ENCODE data around the gene TAF1B. TPM values are rescaled to one million over a fixed set of nuclear protein-coding genes. Genes with fewer than 3 reads are reported as not detected.

TAF1B gene
- total RNA-seq, 2 donors from 2014 or later: 14.8 to 16.0 TPM

GRCh38 chr2:9950521-9951271 lies 107.4 kb downstream of the TAF1B start:
- intact Hi-C loops (cut with DNase I): no loop called here
- WGBS: 8% methylated on average over 72 of the region's 76 CpGs
- Histone ChIP-seq H3K27ac (peak overlapping the region; percentile 86 to 96), H3K27me3 (replicated peaks; ENCODE audit: insufficient read depth) (no peaks in the 10 kb centered on the region), H3K9me3 (no peaks in the 10 kb centered on the region), H3K4me3 (peak overlapping the region; percentile 74 to 90), H3K36me3 (no peaks in the 10 kb centered on the region), H3K4me1 (replicated peaks) (no peaks in the 10 kb centered on the region)
- DNase-seq (ENCODE audit: low spot score): no peak
- TF ChIP-seq POLR2A (IDR thresholded peaks at IDR 0.05): no peak
- TF ChIP-seq CTCF (IDR thresholded peaks at IDR 0.05): peak in 3 of 4 experiments; percentile 19 to 33 (median 29)

GRCh38 chr2:9951272-9951521 lies 107.9 kb downstream of the TAF1B start:
- Histone ChIP-seq H3K27me3 (replicated peaks; ENCODE audit: insufficient read depth) (no peaks in the 10 kb centered on the region), H3K27ac (peak overlapping the region; percentile 86 to 96), H3K9me3 (no peaks in the 10 kb centered on the region), H3K4me3 (peak overlapping the region; percentile 74 to 90), H3K36me3 (no peaks in the 10 kb centered on the region), H3K4me1 (replicated peaks) (no peaks in the 10 kb centered on the region)
- DNase-seq (ENCODE audit: low spot score): no peak
- WGBS: no CpG with 5 or more reads among the region's 47 CpGs
- intact Hi-C loops (cut with DNase I): no loop called here
- no peak for TF ChIP-seq CTCF (IDR thresholded peaks at IDR 0.05)

GRCh38 chr2:9951522-9952285 lies 108.4 kb downstream of the TAF1B start, which contains the start of gene GRHL1:
TSS of gene GRHL1 (plus strand) at chr2:9951693. CDS start at chr2:9951834, 141 bp downstream.
- peak within 1 kb of the TSS; percentile 86 to 96 for H3K27ac ChIP-seq
- H3K36me3 ChIP-seq: no peaks in the 10 kb centered on the region
- no peaks in the 10 kb centered on the region for H3K9me3 ChIP-seq
- DNase-seq (ENCODE audit: low spot score): peak; percentile 93
- intact Hi-C loops (cut with DNase I): no loop called here
- peak within 1 kb of the TSS; percentile 74 to 90 for H3K4me3 ChIP-seq
- TF ChIP-seq POLR2A (IDR thresholded peaks at IDR 0.05): peak; percentile 83
- no peak for TF ChIP-seq CTCF (IDR thresholded peaks at IDR 0.05)
- TF ChIP-seq POLR2AphosphoS5 (IDR thresholded peaks at IDR 0.05): peak; percentile 55
- H3K27me3 ChIP-seq (replicated peaks; ENCODE audit: insufficient read depth): no peaks in the 10 kb centered on the region
- no peaks in the 10 kb centered on the region for H3K4me1 ChIP-seq (replicated peaks)
- WGBS: under 1% methylated on average over 47 of the region's 111 CpGs

GRCh38 chr2:9952286-9952737 lies 109.0 kb downstream of the TAF1B start:
- peak overlapping the region; percentile 71 to 96 for H3K27ac ChIP-seq
- no peaks in the 10 kb centered on the region for H3K36me3 ChIP-seq
- intact Hi-C loops (cut with DNase I): no loop called here
- H3K4me1 ChIP-seq (replicated peaks): no peaks in the 10 kb centered on the region
- H3K4me3 ChIP-seq: peak overlapping the region; percentile 74 to 90
- DNase-seq (ENCODE audit: low spot score): no peak
- H3K27me3 ChIP-seq (replicated peaks; ENCODE audit: insufficient read depth): no peaks in the 10 kb centered on the region
- 15% methylated on average over 15 of the region's 15 CpGs for WGBS
- H3K9me3 ChIP-seq: no peaks in the 10 kb centered on the region
- TF ChIP-seq POLR2A (IDR thresholded peaks at IDR 0.05) (no peak), CTCF (IDR thresholded peaks at IDR 0.05) (no peak)

Measured in prostate gland (tissue), 2 donors.